Measurements from ENCODE around the gene PNPO.
A peak's percentile ranks its signal among the peaks of the same experiment; 100 is the strongest.

PNPO gene

DNA sequence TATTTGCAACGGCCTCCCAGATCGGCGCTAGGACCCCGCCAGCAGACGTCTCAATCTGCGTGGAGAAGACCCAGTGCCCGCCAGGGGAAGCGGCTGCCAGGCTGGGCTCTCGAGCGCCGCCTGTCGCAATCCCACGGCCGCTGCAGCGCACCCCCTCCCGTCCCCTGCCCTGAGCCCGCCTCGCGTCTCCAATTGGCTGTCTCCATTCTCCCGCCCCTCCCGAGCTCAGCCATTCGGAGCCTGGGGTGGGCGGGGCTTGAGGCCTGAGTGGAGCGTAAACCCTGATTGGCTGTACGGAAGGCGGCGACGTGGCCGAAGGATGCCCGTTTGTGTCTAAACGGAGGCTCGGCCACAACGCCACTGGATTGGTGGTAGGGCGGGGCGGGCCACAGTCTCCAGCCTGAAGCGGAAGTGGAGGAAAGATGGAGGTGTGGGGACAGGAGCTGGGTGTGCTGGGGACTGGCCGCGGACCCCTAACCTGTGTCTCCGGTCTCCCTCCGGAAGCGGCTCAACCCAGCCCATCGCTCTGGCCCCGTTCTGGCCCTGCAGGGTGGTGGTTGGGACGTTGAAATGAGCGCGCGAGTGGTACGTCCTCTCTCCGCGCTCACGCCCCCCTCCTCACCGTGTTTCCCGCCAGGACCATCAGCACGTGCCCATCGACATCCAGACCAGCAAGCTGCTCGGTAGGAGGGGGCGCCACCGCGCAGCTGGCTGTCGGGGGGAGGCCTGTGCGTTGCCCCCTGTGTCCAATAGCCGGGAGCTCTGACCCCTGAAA lies 29.5 kb downstream of the PNPO start, which contains the start of gene CDK5RAP3:
TSS of gene CDK5RAP3 (plus strand) at position 389 of the 775 bp plus-strand sequence. CDS start at position 423, 34 bp downstream.
- peaks cover 26% of the 10 kb centered on the region for H3K36me3 ChIP-seq
- no peaks in the 10 kb centered on the region for H3K9me3 ChIP-seq
- H4K20me1 ChIP-seq, result no peaks in the 10 kb centered on the region
- H3K4me1 ChIP-seq, result peaks cover 43% of the 10 kb centered on the region
- H3K4me3 ChIP-seq, result peak within 1 kb of the TSS; percentile 93
- H3K27me3 ChIP-seq, result no peaks in the 10 kb centered on the region
- TF ChIP-seq Cebpa-rat (IDR thresholded peaks at IDR 0.05), result peak; percentile 29; the same call in 1 of the 2 replicates
- peak within 1 kb of the TSS; percentile 85 for H3K4me2 ChIP-seq
- H3K27ac ChIP-seq, result peak within 1 kb of the TSS; percentile 83
- H3K9ac ChIP-seq, result peak within 1 kb of the TSS; percentile 82

DNA sequence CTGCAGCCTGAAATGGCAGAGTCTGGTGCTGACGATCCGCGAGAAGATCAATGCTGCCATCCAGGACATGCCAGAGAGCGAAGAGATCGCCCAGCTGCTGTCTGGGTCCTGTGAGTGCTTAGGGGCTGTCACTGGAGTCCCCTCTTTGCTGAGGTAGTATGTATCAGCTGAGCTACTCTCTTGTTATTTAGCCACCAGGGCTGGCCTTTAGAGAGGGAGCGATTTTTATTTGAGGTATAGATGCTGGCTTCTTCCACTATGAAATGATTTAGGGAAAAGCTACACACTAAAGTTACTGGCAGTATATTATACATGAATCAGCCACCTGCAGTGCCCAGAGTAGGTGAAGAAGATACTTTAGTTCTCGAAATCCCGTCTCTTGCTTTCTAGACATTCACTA lies 32.2 kb downstream of the PNPO start:
- no peak for TF ChIP-seq Cebpa-rat (IDR thresholded peaks at IDR 0.05)
- no peak overlapping the region for H3K4me2 ChIP-seq
- peaks cover 44% of the 10 kb centered on the region for H3K4me1 ChIP-seq
- H3K27me3 ChIP-seq, result no peaks in the 10 kb centered on the region
- H3K4me3 ChIP-seq, result no peak overlapping the region
- H3K9me3 ChIP-seq, result no peaks in the 10 kb centered on the region
- H4K20me1 ChIP-seq, result no peaks in the 10 kb centered on the region
- H3K36me3 ChIP-seq, result peaks cover 52% of the 10 kb centered on the region
- H3K9ac ChIP-seq, result no peak overlapping the region
- H3K27ac ChIP-seq, result no peak overlapping the region

DNA sequence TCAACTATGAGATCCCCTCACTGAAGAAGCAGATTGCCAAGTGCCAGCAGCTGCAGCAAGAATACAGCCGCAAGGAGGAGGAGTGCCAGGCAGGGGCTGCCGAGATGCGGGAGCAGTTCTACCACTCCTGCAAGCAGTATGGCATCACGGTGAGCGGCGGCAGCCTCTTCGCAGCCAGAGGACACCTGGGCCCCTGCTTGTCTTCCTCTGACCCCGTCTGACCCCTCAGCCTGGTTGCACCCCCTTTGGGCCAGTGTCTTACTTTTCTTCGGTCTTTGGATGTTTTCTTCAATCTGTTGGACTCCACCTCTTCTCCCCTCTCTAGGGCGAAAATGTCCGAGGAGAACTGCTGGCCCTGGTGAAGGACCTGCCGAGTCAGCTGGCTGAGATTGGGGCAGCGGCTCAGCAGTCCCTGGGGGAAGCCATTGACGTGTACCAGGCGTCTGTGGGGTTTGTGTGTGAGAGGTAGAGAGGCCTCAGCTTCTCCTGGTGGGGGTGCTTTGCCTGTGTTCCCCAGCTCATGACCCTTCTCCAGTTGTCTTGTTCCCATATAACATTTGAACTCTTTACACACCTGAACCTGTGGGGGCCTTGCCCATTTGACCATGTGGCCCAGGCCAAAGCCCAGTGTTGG lies 33.9 kb downstream of the PNPO start:
- Histone ChIP-seq H3K4me2 (peak overlapping the region; percentile 31), H3K27ac (peak overlapping the region; percentile 47; the same call in 1 of the 2 replicates), H3K27me3 (no peaks in the 10 kb centered on the region), H3K36me3 (peaks cover 69% of the 10 kb centered on the region), H3K9ac (peak overlapping the region; percentile 35; the same call in 1 of the 2 replicates), H3K9me3 (no peaks in the 10 kb centered on the region), H3K4me3 (no peak overlapping the region), H3K4me1 (peaks cover 35% of the 10 kb centered on the region), H4K20me1 (no peaks in the 10 kb centered on the region)
- TF ChIP-seq Cebpa-rat (IDR thresholded peaks at IDR 0.05), result no peak

DNA sequence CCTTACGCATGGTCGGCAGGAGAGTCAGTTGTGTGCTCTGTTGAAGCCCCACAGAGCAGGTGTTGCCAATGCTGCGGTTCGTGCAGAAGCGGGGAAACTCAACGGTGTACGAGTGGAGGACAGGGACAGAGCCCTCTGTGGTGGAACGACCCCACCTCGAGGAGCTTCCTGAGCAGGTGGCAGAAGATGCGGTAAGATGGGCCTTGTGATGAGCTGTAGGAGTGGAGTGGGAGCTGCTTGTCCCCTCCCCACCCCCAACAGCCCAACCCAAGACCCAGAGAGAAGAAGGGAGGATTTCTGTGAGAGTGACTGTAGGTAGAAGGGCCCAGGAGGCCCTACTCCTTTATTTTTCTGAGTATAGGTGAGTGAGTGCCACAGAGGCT lies 34.4 kb downstream of the PNPO start:
- Histone ChIP-seq H3K9ac (peak overlapping the region; percentile 35; the same call in 1 of the 2 replicates), H3K27me3 (no peaks in the 10 kb centered on the region), H3K4me1 (peaks cover 36% of the 10 kb centered on the region), H3K27ac (peak overlapping the region; percentile 47; the same call in 1 of the 2 replicates), H3K4me2 (peak overlapping the region; percentile 31), H3K9me3 (no peaks in the 10 kb centered on the region), H4K20me1 (0 out of 2 replicates have a peak, but pooled peaks cover 3% of the 10 kb centered on the region), H3K36me3 (peaks cover 74% of the 10 kb centered on the region), H3K4me3 (no peak overlapping the region)
- TF ChIP-seq Cebpa-rat (IDR thresholded peaks at IDR 0.05), result no peak

DNA sequence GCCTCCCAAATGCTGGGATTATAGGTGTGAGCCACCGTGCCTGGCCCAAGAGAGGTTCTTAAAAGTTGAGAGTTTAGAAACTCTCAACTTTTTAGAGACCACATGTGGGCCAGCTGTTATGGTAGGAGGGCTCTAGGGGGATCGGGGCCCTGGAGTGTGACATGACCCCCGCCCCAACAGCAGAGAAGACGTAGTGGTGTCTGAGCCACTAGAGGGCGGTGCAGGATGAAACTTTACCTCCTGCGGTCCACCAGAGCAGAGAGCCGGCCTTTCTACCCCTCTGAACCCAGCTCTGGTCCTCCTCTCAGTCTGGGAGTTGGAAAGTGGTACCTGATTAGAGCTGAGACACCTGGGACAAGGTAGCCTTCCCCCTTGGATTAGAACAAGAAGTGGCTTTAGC lies 37.0 kb downstream of the PNPO start:
- no peak overlapping the region for H3K27ac ChIP-seq
- H3K9me3 ChIP-seq, result no peaks in the 10 kb centered on the region
- H3K4me1 ChIP-seq, result peaks cover 39% of the 10 kb centered on the region
- H4K20me1 ChIP-seq, result peaks cover 24% of the 10 kb centered on the region; the same call in 1 of the 2 replicates
- H3K4me2 ChIP-seq, result no peak overlapping the region
- H3K27me3 ChIP-seq, result no peaks in the 10 kb centered on the region
- H3K9ac ChIP-seq, result no peak overlapping the region
- peaks cover 99% of the 10 kb centered on the region for H3K36me3 ChIP-seq
- no peak overlapping the region for H3K4me3 ChIP-seq
- TF ChIP-seq Cebpa-rat (IDR thresholded peaks at IDR 0.05), result no peak

DNA sequence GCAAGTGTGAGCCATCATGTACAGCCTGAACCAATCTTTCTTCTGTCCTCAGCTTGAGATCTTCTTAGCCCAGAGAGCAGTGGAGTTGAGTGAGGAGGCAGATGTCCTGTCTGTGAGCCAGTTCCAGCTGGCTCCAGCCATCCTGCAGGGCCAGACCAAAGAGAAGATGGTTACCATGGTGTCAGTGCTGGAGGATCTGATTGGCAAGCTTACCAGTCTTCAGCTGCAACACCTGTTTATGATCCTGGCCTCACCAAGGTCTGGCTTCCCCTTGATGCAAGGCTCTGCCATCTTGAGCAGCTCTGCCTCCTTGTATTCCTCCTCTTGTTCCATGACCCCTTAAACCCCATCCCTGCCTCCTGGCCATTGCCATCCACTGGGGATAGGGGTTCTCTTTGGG lies 39.2 kb downstream of the PNPO start:
- TF ChIP-seq Cebpa-rat (IDR thresholded peaks at IDR 0.05), result no peak

DNA sequence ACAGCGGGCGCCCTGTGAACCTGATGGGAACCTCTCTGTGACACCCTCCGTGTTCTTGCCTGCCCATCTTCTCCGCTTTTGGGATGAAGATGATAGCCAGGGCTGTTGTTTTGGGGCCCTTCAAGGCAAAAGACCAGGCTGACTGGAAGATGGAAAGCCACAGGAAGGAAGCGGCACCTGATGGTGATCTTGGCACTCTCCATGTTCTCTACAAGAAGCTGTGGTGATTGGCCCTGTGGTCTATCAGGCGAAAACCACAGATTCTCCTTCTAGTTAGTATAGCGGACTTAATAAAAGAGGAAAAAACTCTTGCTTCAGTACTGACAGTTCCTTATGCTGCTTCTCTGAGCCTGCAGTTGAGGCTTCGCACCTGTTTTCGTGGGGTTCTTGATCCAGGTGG lies 40.1 kb downstream of the PNPO start:
- no peak for TF ChIP-seq Cebpa-rat (IDR thresholded peaks at IDR 0.05)
- Histone ChIP-seq H3K4me3 (no peak overlapping the region), H3K27ac (peak overlapping the region; percentile 10; the same call in 1 of the 2 replicates), H3K4me1 (peaks cover 27% of the 10 kb centered on the region), H4K20me1 (peaks cover 24% of the 10 kb centered on the region; the same call in 1 of the 2 replicates), H3K4me2 (peak overlapping the region; percentile 60), H3K36me3 (peaks cover 92% of the 10 kb centered on the region), H3K9ac (peak overlapping the region; percentile 50; the same call in 1 of the 2 replicates), H3K9me3 (no peaks in the 10 kb centered on the region), H3K27me3 (no peaks in the 10 kb centered on the region)

More for the DNA sequence above, 39.2 kb downstream of the PNPO start:
- Histone ChIP-seq H3K4me1 (peaks cover 32% of the 10 kb centered on the region), H3K27me3 (no peaks in the 10 kb centered on the region), H3K9me3 (no peaks in the 10 kb centered on the region), H4K20me1 (peaks cover 24% of the 10 kb centered on the region; the same call in 1 of the 2 replicates), H3K27ac (no peak overlapping the region), H3K4me2 (peak overlapping the region; percentile 60; the same call in 1 of the 2 replicates), H3K36me3 (peaks cover 99% of the 10 kb centered on the region), H3K9ac (0 out of 2 replicates have a peak overlapping the region, but pooled peaks have one; percentile 50), H3K4me3 (no peak overlapping the region)

DNA sequence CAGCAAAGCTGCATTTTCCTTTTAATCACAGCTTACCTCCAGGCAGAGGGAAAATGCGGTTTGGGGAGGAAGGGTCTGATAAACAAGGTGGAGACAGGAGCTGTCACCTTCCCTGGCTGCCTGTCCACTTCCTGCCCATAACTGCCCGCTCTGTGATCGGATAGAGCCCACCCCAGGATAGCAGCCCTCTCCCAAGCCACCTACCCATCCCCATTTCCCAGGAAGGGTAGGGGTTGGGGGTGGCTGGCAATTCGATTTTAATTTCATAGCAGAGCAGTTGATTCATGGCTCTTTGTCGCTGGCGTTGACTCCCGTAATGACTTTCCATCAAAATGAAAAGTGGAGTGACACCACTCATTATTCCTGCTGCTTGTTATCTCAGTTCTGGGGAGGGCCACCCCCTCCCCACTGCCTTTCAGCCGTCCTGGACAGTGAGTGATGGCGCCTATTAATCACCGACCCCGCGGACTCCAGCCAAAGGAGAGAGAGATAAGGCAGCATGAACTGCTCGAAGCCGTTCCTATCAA lies 40.8 kb downstream of the PNPO start:
- Histone ChIP-seq H3K27me3 (no peaks in the 10 kb centered on the region), H3K4me3 (no peak overlapping the region), H3K4me2 (peak overlapping the region; percentile 60), H3K36me3 (peaks cover 86% of the 10 kb centered on the region), H3K9ac (peak overlapping the region; percentile 50; the same call in 1 of the 2 replicates), H4K20me1 (peaks cover 24% of the 10 kb centered on the region; the same call in 1 of the 2 replicates), H3K4me1 (peaks cover 27% of the 10 kb centered on the region), H3K9me3 (no peaks in the 10 kb centered on the region), H3K27ac (peak overlapping the region; percentile 10)
- TF ChIP-seq Cebpa-rat (IDR thresholded peaks at IDR 0.05), result no peak

DNA sequence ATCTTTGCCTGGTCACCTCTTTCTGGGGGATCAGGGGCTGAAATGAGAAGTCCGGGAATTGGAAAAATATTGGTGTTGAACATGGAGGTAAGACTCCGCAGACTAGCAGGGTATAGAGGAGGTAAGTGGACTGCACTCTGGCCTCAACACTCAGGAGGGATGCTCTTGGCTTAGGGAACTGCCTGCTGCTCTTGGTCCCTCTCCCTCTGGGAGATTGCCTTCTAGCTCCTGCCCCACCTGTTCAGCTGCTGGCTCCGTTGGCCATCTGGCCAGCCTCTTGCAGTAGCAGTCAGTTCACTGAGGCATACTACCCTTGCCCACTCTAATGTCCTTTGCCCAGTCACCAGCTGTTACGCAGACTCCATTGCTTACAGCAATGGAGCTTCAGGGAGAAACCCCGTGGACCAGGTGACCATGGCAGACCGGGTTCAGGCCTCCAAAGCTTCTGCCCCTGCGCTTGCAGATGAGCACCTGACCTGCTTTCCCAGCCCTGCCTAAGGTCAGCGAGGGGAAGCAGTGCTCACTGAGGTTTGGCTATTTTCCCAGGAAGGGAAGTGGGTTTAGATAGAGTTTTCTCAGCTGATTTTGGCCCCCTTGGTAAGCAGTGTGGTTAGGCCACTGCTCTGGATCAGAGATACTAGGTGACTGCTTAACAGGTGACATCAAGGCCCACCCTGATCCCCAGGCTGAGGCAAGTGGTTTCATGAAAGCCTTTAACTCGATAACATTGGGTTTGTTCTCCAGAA lies 41.4 kb downstream of the PNPO start:
- Histone ChIP-seq H3K36me3 (peaks cover 80% of the 10 kb centered on the region), H3K4me3 (no peak overlapping the region), H3K27me3 (no peaks in the 10 kb centered on the region), H3K27ac (no peak overlapping the region), H4K20me1 (peaks cover 24% of the 10 kb centered on the region; the same call in 1 of the 2 replicates), H3K4me2 (no peak overlapping the region), H3K9me3 (no peaks in the 10 kb centered on the region), H3K4me1 (peaks cover 31% of the 10 kb centered on the region), H3K9ac (no peak overlapping the region)
- TF ChIP-seq Cebpa-rat (IDR thresholded peaks at IDR 0.05), result no peak

Measured in BLaER1 (cell line).